IMR-90 (cell line): ENCODE results near the gene CLCN4. TPM values are rescaled to one million over a fixed set of nuclear protein-coding genes. Genes with fewer than 3 reads are reported as not detected.

ENCODE experiments used
- ATAC-seq: fragments of 200-7000 bp; cut with Tn5 transposase; 2 replicates; pipeline ENCODE4 v1.9.1; 2020; ENCODE audit warnings: low read depth, mild to moderate bottlenecking, moderate library complexity
- Bru-seq: library from RNA; stranded (reverse); fragments of 400-500 nt; gene quantifications from one replicate; lab custom pipeline; 2021; lab: Mats Ljungman, UMichigan
- BruChase-seq, 2 experiments: library from RNA; stranded (reverse); fragments of 400-500 nt; gene quantifications; one replicate each; lab custom pipeline; 2021; lab: Mats Ljungman, UMichigan
- BruUV-seq: library from RNA; stranded (reverse); fragments of 400-500 nt; replicated peaks from 2 replicates; lab custom pipeline; 2021; lab: Mats Ljungman, UMichigan
- CTCF ChIA-PET: fragments of 300-600 bp; formaldehyde crosslinking; extraction: SDS; loops from one replicate; lab custom pipeline; 2021; ENCODE audit warnings: antibody characterized with exemption; lab: Yijun Ruan, JAX
- POLR2A ChIA-PET: fragments of 300-600 bp; sonication (Branson Sonifier 250); formaldehyde crosslinking; loops from one replicate; lab custom pipeline; 2022; ENCODE audit warnings: antibody characterized with exemption; ENCODE audit not compliant: unreplicated experiment; lab: Charles Lee
- DNase-seq: peaks from one replicate; pipeline ENCODE4 v3.0.0; 2013
- H2AFZ ChIP-seq: replicated peaks from 2 replicates; pipeline ENCODE3; 2013; ENCODE audit warnings: low read length, mild to moderate bottlenecking; ENCODE audit not compliant: poor library complexity
- H2AK5ac ChIP-seq: 2 replicates; pipeline ENCODE4 v1.6.1; 2013; ENCODE audit warnings: low read depth, low read length, inconsistent platforms
- H2AK9ac ChIP-seq: replicated peaks from 2 replicates; pipeline ENCODE3; 2013; ENCODE audit warnings: mild to moderate bottlenecking, low read depth, low read length, moderate library complexity; ENCODE audit not compliant: poor library complexity
- H2BK120ac ChIP-seq: 2 replicates; pipeline ENCODE4 v1.6.1; 2013; ENCODE audit warnings: low read depth, low read length, inconsistent platforms
- H2BK15ac ChIP-seq: 3 replicates; pipeline ENCODE4 v1.6.1; 2013; ENCODE audit warnings: low read depth, low read length, inconsistent platforms
- H2BK20ac ChIP-seq: 2 replicates; pipeline ENCODE4 v1.6.1; 2013; ENCODE audit warnings: low read depth, mild to moderate bottlenecking, inconsistent platforms, low read length, moderate library complexity
- H2BK5ac ChIP-seq: 2 replicates; pipeline ENCODE4 v1.6.1; 2013; ENCODE audit warnings: mild to moderate bottlenecking, low read depth, low read length, inconsistent platforms; ENCODE audit not compliant: poor library complexity, severe bottlenecking
- H3K14ac ChIP-seq: replicated peaks from 2 replicates; pipeline ENCODE4 v1.6.1; 2013; ENCODE audit warnings: low read depth, low read length, inconsistent platforms
- H3K18ac ChIP-seq: 2 replicates; pipeline ENCODE4 v1.6.1; 2013; ENCODE audit warnings: low read depth, low read length, control low read depth
- H3K23ac ChIP-seq: 2 replicates; pipeline ENCODE4 v1.6.1; 2013; ENCODE audit warnings: low read depth, low read length, inconsistent platforms
- H3K27ac ChIP-seq: 2 replicates; pipeline ENCODE4 v1.5.1; 2013; ENCODE audit warnings: mild to moderate bottlenecking, control low read depth, low read length; ENCODE audit not compliant: insufficient read depth
- H3K27me3 ChIP-seq: 2 replicates; pipeline ENCODE4 v1.6.1; 2013; ENCODE audit warnings: low read length; ENCODE audit not compliant: control insufficient read depth, insufficient read depth
- H3K36me3 ChIP-seq: 2 replicates; pipeline ENCODE4 v1.6.1; 2013; ENCODE audit warnings: low read length, mixed read lengths; ENCODE audit not compliant: control insufficient read depth, insufficient read depth
- H3K4ac ChIP-seq: 2 replicates; pipeline ENCODE4 v1.6.1; 2013; ENCODE audit warnings: low read depth, low read length, inconsistent platforms
- H3K4me1 ChIP-seq: 2 replicates; pipeline ENCODE4 v1.6.1; 2013; ENCODE audit warnings: low read length, mixed read lengths; ENCODE audit not compliant: control insufficient read depth, insufficient read depth
- H3K4me2 ChIP-seq: 2 replicates; pipeline ENCODE4 v1.6.1; 2013; ENCODE audit warnings: low read depth, mild to moderate bottlenecking, control low read depth, low read length, moderate library complexity
- H3K4me3 ChIP-seq: 2 replicates; pipeline ENCODE4 v1.5.1; 2013; ENCODE audit warnings: low read depth, mild to moderate bottlenecking, control low read depth, low read length, moderate library complexity; ENCODE audit not compliant: insufficient read depth
- H3K56ac ChIP-seq: 2 replicates; pipeline ENCODE4 v1.6.1; 2013; ENCODE audit warnings: low read length, inconsistent platforms; ENCODE audit not compliant: insufficient read depth; ENCODE audit errors: extremely low read depth
- H3K79me1 ChIP-seq, 2 experiments: 2 replicates each; pipeline ENCODE4 v1.6.1; 2013; ENCODE audit warnings: low read length in 2 of 2, inconsistent platforms in 1 of 2, low read depth in 1 of 2
- H3K9ac ChIP-seq: 2 replicates; pipeline ENCODE4 v1.6.1; 2013; ENCODE audit warnings: low read depth, low read length, control low read depth
- H3K9me1 ChIP-seq: 2 replicates; pipeline ENCODE4 v1.6.1; 2013; ENCODE audit warnings: low read length, inconsistent platforms; ENCODE audit not compliant: insufficient read depth
- H3K9me3 ChIP-seq: 2 replicates; pipeline ENCODE4 v1.6.1; 2013; ENCODE audit warnings: low read length; ENCODE audit not compliant: control insufficient read depth, insufficient read depth
- H4K20me1 ChIP-seq: 2 replicates; pipeline ENCODE4 v1.6.1; 2013; ENCODE audit warnings: low read length, inconsistent platforms; ENCODE audit not compliant: insufficient read depth
- H4K5ac ChIP-seq: 2 replicates; pipeline ENCODE4 v1.6.1; 2013; ENCODE audit warnings: mild to moderate bottlenecking, low read depth, low read length, control low read depth
- H4K8ac ChIP-seq, 2 experiments: 2 replicates each; pipeline ENCODE4 v1.6.1; 2013; ENCODE audit warnings: low read depth in 2 of 2, low read length in 2 of 2, control low read depth in 1 of 2, inconsistent platforms in 1 of 2
- H4K91ac ChIP-seq: 2 replicates; pipeline ENCODE4 v1.6.1; 2013; ENCODE audit warnings: low read depth, low read length, inconsistent platforms; ENCODE audit not compliant: insufficient read depth
- SMC3 ChIP-seq: fragments of 150-350 bp; IDR thresholded peaks from 2 replicates; pipeline ENCODE4 v1.6.1; 2016; ENCODE audit warnings: low read depth, mild to moderate bottlenecking, antibody characterized with exemption, low read length, moderate library complexity
- USF2 ChIP-seq: fragments of 150-350 bp; IDR thresholded peaks from 2 replicates; pipeline ENCODE4 v1.6.1; 2017; ENCODE audit warnings: mild to moderate bottlenecking, antibody characterized with exemption, low read length, low read depth
- WGBS, 2 experiments: methylation state at CpG; one replicate each; pipeline versions ENCODE4 v1.1.5 to v1.1.7; 2013; ENCODE audit warnings: missing lambda C conversion rate in 2 of 2; ENCODE audit not compliant: insufficient read length in 1 of 2; ENCODE audit errors: extremely low coverage in 2 of 2; 5-methylcytosine and 5-hydroxymethylcytosine counted together
- dilution Hi-C: fragments of 300-500 bp; cut with HindIII; formaldehyde crosslinking; loops from one replicate; pipeline ENCODE4 v1.14.3; 2018; ENCODE audit warnings: low sequenced_read_pairs; ENCODE audit not compliant: unreplicated experiment
- in situ Hi-C: fragments of 300-500 bp; cut with MboI; formaldehyde crosslinking; loops from 3 replicates; pipeline ENCODE4 v1.14.3; 2019; ENCODE audit warnings: low sequenced_read_pairs, inconsistent platforms, mixed read lengths
- intact Hi-C: fragments of 100-400 bp; cut with micrococcal nuclease; formaldehyde crosslinking; loops from 2 replicates; pipeline ENCODE4 v1.10.0; 2022
- long read RNA-seq: library from polyadenylated mRNA; unstranded; transcript quantifications from one replicate; pipeline ENCODE4 v2.0.0, GENCODE V29; 2021; ENCODE audit not compliant: unreplicated experiment
- polyA plus RNA-seq, 3 experiments: library from polyadenylated mRNA; depleted of rRNA; stranded (reverse); fragments of >200 nt; gene quantifications; 2 replicates each; pipeline ENCODE4 v1.2.3, GENCODE V29; 2012; ENCODE audit warnings: low replicate concordance in 1 of 3
- total RNA-seq: library from RNA; depleted of rRNA; stranded (reverse); fragments of >200 nt; gene quantifications from 2 replicates; pipeline ENCODE4 v1.2.3, GENCODE V29; 2012; rRNA removed

CLCN4 gene
- total RNA-seq (3.9 and 4.5 TPM in 2 replicates), polyA plus RNA-seq (2012; rRNA removed) (2.2 and 2.5 TPM in 2 replicates), Bru-seq, nascent RNA (percentile 33 among the genes with signal in this experiment), BruChase-seq, experiment 1, labeled RNA remaining after a 6-hour chase (percentile 32 among the genes with signal in this experiment), BruChase-seq, experiment 2, labeled RNA remaining after a 2-hour chase (percentile 26 among the genes with signal in this experiment)
- polyA plus RNA-seq (2012; cell fraction: cytosol; rRNA removed), result 1.7 and 1.9 TPM in 2 replicates
- 0.87 and 0.94 TPM in 2 replicates for polyA plus RNA-seq (2012; cell fraction: nucleus; rRNA removed; ENCODE audit: low replicate concordance)
- long read RNA-seq, partial matches to known transcripts, result 2 of 2 reads
- long read RNA-seq, other reads (novel, unspliced or antisense), result 0 of 2 reads

- Histone ChIP-seq H4K8ac (peak within 1 kb of the TSS; percentile 57 to 71; a peak in 2 of 4 replicates), H3K14ac (peak within 1 kb of the TSS; percentile 55; the same call in 1 of the 2 replicates), H2BK120ac (peak within 1 kb of the TSS; percentile 77), H4K5ac (0 out of 2 replicates have a peak within 1 kb of the TSS, but pooled peaks have one; percentile 54), H3K79me1 (no peaks in the 10 kb centered on the region), H3K4me2 (peak within 1 kb of the TSS; percentile 88), H2AK9ac (peak within 1 kb of the TSS; percentile 15), H3K18ac (peak within 1 kb of the TSS; percentile 41), H2AFZ (peak within 1 kb of the TSS; percentile 84), H3K4me3 (peak within 1 kb of the TSS; percentile 2), H3K4me1 (peaks cover 5% of the 10 kb centered on the region), H3K56ac (no peak within 1 kb of the TSS), H2BK15ac (no peak within 1 kb of the TSS; the same call in 2 of the 3 replicates), H3K36me3 (no peaks in the 10 kb centered on the region), H3K9me3 (no peaks in the 10 kb centered on the region), H3K4ac (no peak within 1 kb of the TSS; the same call in 1 of the 2 replicates), H4K91ac (peak within 1 kb of the TSS; percentile 11; the same call in 1 of the 2 replicates), H2BK20ac (no peak within 1 kb of the TSS), H2AK5ac (no peak within 1 kb of the TSS), H3K23ac (0 out of 2 replicates have a peak within 1 kb of the TSS, but pooled peaks have one; percentile 34), H2BK5ac (peak within 1 kb of the TSS; percentile 31), H3K27me3 (no peaks in the 10 kb centered on the region), H3K9ac (peak within 1 kb of the TSS; percentile 61; the same call in 1 of the 2 replicates), H3K27ac (peak within 1 kb of the TSS; percentile 1), H4K20me1 (no peaks in the 10 kb centered on the region), H3K9me1 (no peaks in the 10 kb centered on the region)
- in situ Hi-C loops, result no loop called here
- no TSS peak for BruUV-seq
- WGBS, 2 experiments, result 16% methylated on average over 5 of the region's 27 CpGs; no CpG with 5 or more reads in 1 of the 2 experiments
- peak; percentile 77 for ATAC-seq
- DNase-seq, result no peak
- ChIA-PET CTCF (no interaction called here), POLR2A (no interaction called here)
- intact Hi-C loops, result no loop called here
- TF ChIP-seq SMC3 (no peak), USF2 (peak; percentile 78)
- dilution Hi-C loops, result no loop called here
Observed at GRCh38 chrX:10156199-10157031, at the start of gene CLCN4. Gene CLCN4, plus strand, starts transcription at chrX:10156975. Its CDS starts 28,058 bp downstream, at chrX:10185033.
